Gastrocnemius medialis (tissue), 4 donors: Measurements from ENCODE around the gene ATM. TPM values are rescaled to one million over a fixed set of nuclear protein-coding genes. Genes with fewer than 3 reads are reported as not detected.

Experiments
- ATAC-seq, 2 donors: fragments of 150-250 bp; one replicate each; pipeline ENCODE4 v1.9.1; 2016
- DNase-seq, 2 donors: peaks; one replicate each; pipeline ENCODE4 v3.0.0-alpha.2; 2019
- H3K27ac ChIP-seq, 4 donors: fragments of 200-600 bp; sonication (generic); 1 replicate in 1 of 4; 2 replicates in 3 of 4; pipeline ENCODE4 v1.5.1; 2016 to 2018; ENCODE audit warnings: mild to moderate bottlenecking in 2 of 4, moderate library complexity in 1 of 4
- H3K27me3 ChIP-seq, 3 donors: fragments of 200-600 bp; sonication (generic) in 2 of 3; 1 replicate in 1 of 3; 2 replicates in 2 of 3; pipeline versions ENCODE4 v1.5.1 to v1.6.0; 2016 to 2019; ENCODE audit warnings: mild to moderate bottlenecking in 1 of 3, moderate library complexity in 1 of 3
- H3K36me3 ChIP-seq, 2 donors: fragments of 200-600 bp; sonication (generic) in 1 of 2; one replicate each; pipeline ENCODE4 v1.5.1; 2017 to 2018
- H3K4me1 ChIP-seq, 2 donors: fragments of 200-600 bp; sonication (generic) in 1 of 2; one replicate each; pipeline ENCODE4 v1.5.1; 2016 to 2017; ENCODE audit warnings: mild to moderate bottlenecking in 2 of 2
- H3K4me3 ChIP-seq, 4 donors: fragments of 200-600 bp; sonication (generic) in 3 of 4; 1 replicate in 1 of 4; 2 replicates in 3 of 4; pipeline ENCODE4 v1.5.1; 2016 to 2019; ENCODE audit warnings: mild to moderate bottlenecking in 2 of 4
- H3K9me3 ChIP-seq, 3 donors: fragments of 200-600 bp; sonication (generic) in 2 of 3; 1 replicate in 1 of 3; 2 replicates in 2 of 3; pipeline ENCODE4 v1.5.1; 2016 to 2019
- CTCF ChIP-seq, 5 experiments: fragments of 450-650 bp in 3 of 5; fragments of 200-600 bp in 2 of 5; sonication (generic) in 2 of 5; IDR thresholded peaks in 4 of 5; conservative IDR thresholded peaks in 1 of 5; 1 replicate in 4 of 5; 2 replicates in 1 of 5; pipeline ENCODE4 v1.5.1; 2016 to 2019; ENCODE audit warnings: antibody characterized with exemption in 5 of 5, mild to moderate bottlenecking in 3 of 5, moderate library complexity in 3 of 5
- POLR2A ChIP-seq, 2 donors: fragments of 450-650 bp; IDR thresholded peaks; one replicate each; pipeline ENCODE4 v1.6.1; 2017; ENCODE audit warnings: antibody characterized with exemption in 2 of 2, mild to moderate bottlenecking in 2 of 2, moderate library complexity in 2 of 2
- in situ Hi-C, 4 donors: fragments of 200-750 bp; cut with MboI; loops; one replicate each; pipeline versions ENCODE4 v1.15.0 to v1.8.0; 2017; ENCODE audit warnings: low sequenced_read_pairs in 4 of 4
- intact Hi-C: fragments of 100-400 bp; cut with DNase I; formaldehyde crosslinking; loops from one replicate; pipeline ENCODE4 v1.15.1; 2023; ENCODE audit warnings: low total_unique reads
- total RNA-seq, 4 donors: library from RNA; depleted of rRNA; stranded (reverse); fragments of >200 nt; gene quantifications; one replicate each; pipeline versions ENCODE4 v1.1.0 to v1.2.3, GENCODE V29; 2016

Gene ATM
- total RNA-seq, 4 donors from 2014 or later = 9.3 to 21.6 (median 15.9) TPM

DNA sequence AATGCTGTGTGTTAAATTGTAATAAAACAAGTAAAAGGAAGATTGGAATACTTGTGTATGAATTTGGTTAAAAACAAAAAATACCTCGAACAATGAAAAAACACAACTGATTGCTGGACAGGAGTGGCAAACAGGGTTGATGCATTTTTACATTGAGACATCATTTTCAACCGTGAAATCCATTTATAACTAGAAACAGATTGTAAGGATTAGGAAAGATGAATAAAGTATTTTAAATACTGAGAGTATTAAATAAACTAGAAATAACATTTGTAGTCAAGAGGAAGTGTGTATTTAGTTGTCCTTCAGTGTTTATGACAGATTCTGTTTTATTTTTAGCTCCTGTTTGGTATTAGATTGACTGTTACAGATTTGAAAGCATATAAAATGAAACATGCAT is 5.4 kb downstream of the ATM start:
- peaks cover 17 to 19% of the 10 kb centered on the region in 2 donors for H3K4me1 ChIP-seq
- ATAC-seq (no peak), DNase-seq (no peak)
- no peak overlapping the region for H3K4me3 ChIP-seq
- no peak overlapping the region for H3K27ac ChIP-seq
- no peak for TF ChIP-seq POLR2A (IDR thresholded peaks at IDR 0.05)
- TF ChIP-seq CTCF (IDR thresholded peaks at IDR 0.05 in 4 of 5, conservative IDR thresholded peaks at IDR 0.05 in 1 of 5) = no peak
- peaks cover 0 to 36% of the 10 kb centered on the region in 2 donors for H3K36me3 ChIP-seq
- H3K27me3 ChIP-seq = no peaks in the 10 kb centered on the region
- in situ Hi-C loops = loop anchor here in 2 of 4 donors (10.0 kb wide), 2 partner anchors 103 to 223 kb away; partner anchors contain the start of genes ACAT1 (in 2 of the 2) and CUL5 (in 1 of the 2)
- no peaks in the 10 kb centered on the region for H3K9me3 ChIP-seq
- intact Hi-C loops = loop anchor here (10.0 kb wide), 2 partner anchors 663 to 773 kb away; partner anchors contain the start of genes ALKBH8 and CWF19L2

- intact Hi-C loops = no loop called here
Observed at GRCh38 chr11:108233277-108233945, 10.5 kb downstream of the ATM start.

GRCh38 chr11:108235192-108235591 is 12.3 kb downstream of the ATM start:
- peaks cover 0 to 35% of the 10 kb centered on the region in 2 donors for H3K36me3 ChIP-seq
- no peaks in the 10 kb centered on the region for H3K9me3 ChIP-seq
- no peak for TF ChIP-seq CTCF (IDR thresholded peaks at IDR 0.05 in 4 of 5, conservative IDR thresholded peaks at IDR 0.05 in 1 of 5)
- DNase-seq (no peak), ATAC-seq (no peak)
- no peaks in the 10 kb centered on the region for H3K4me1 ChIP-seq
- H3K4me3 ChIP-seq = no peak overlapping the region
- in situ Hi-C loops = no loop called here
- no peaks in the 10 kb centered on the region for H3K27me3 ChIP-seq
- intact Hi-C loops = no loop called here
- H3K27ac ChIP-seq = no peak overlapping the region

More at GRCh38 chr11:108233277-108233945, 10.5 kb downstream of the ATM start:
- peaks cover 0 to 46% of the 10 kb centered on the region in 2 donors for H3K36me3 ChIP-seq
- DNase-seq (no peak), ATAC-seq (no peak)
- no peaks in the 10 kb centered on the region for H3K9me3 ChIP-seq
- H3K27ac ChIP-seq = no peak overlapping the region
- TF ChIP-seq CTCF (IDR thresholded peaks at IDR 0.05 in 4 of 5, conservative IDR thresholded peaks at IDR 0.05 in 1 of 5) (no peak), POLR2A (IDR thresholded peaks at IDR 0.05) (no peak)
- H3K27me3 ChIP-seq = no peaks in the 10 kb centered on the region
- in situ Hi-C loops = no loop called here
- H3K4me3 ChIP-seq = no peak overlapping the region
- peaks cover 0 to 5% of the 10 kb centered on the region in 2 donors for H3K4me1 ChIP-seq

DNA sequence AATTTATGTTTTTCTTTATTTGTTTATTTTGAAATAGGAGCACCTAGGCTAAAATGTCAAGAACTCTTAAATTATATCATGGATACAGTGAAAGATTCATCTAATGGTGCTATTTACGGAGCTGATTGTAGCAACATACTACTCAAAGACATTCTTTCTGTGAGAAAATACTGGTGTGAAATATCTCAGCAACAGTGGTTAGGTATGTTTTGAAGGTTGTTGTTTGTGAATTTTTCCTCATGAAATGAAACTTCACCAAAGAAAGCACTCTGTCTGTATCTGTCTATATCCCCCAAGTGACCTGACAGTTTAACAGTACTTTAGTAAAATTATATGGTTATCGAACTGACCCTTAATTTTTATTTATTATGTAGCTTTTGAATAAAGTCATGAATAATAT is 12.8 kb downstream of the ATM start:
- DNase-seq = no peak
- H3K36me3 ChIP-seq = peaks cover 0 to 31% of the 10 kb centered on the region in 2 donors
- no peaks in the 10 kb centered on the region for H3K27me3 ChIP-seq
- ATAC-seq = no peak
- in situ Hi-C loops (no loop called here), intact Hi-C loops (no loop called here)
- no peak overlapping the region for H3K4me3 ChIP-seq
- H3K4me1 ChIP-seq = no peaks in the 10 kb centered on the region
- TF ChIP-seq POLR2A (IDR thresholded peaks at IDR 0.05) = no peak
- no peak for TF ChIP-seq CTCF (IDR thresholded peaks at IDR 0.05 in 4 of 5, conservative IDR thresholded peaks at IDR 0.05 in 1 of 5)
- H3K27ac ChIP-seq = no peak overlapping the region
- H3K9me3 ChIP-seq = no peaks in the 10 kb centered on the region
